Adrenal gland (tissue), 5 donors: ENCODE results near the gene PRKCA.
"Not testable (repeated sequence)": the region's sequence is repeated elsewhere in the genome, so short reads cannot be mapped to it uniquely, and the experiment has no call there.

Experiments
- POLR2A ChIP-seq, 2 donors: fragments of 450-650 bp; IDR thresholded peaks; one replicate each; pipeline ENCODE4 v1.6.1; 2017; ENCODE audit warnings: antibody characterized with exemption in 2 of 2, mild to moderate bottlenecking in 2 of 2, moderate library complexity in 1 of 2
- TF ChIP-seq, protein P1 (sequence below), 6 experiments: fragments of 450-650 bp in 4 of 6; fragments of 200-600 bp in 2 of 6; sonication (generic) in 1 of 6; IDR thresholded peaks; 1 replicate in 5 of 6; 2 replicates in 1 of 6; pipeline versions ENCODE4 v1.5.1 to v1.8.0; 2016 to 2021; ENCODE audit warnings: antibody characterized with exemption in 6 of 6, mild to moderate bottlenecking in 2 of 6, moderate library complexity in 1 of 6
- donor health status: DM: no; HTN: no; CAD: no.

- TF ChIP-seq, protein P1, sequence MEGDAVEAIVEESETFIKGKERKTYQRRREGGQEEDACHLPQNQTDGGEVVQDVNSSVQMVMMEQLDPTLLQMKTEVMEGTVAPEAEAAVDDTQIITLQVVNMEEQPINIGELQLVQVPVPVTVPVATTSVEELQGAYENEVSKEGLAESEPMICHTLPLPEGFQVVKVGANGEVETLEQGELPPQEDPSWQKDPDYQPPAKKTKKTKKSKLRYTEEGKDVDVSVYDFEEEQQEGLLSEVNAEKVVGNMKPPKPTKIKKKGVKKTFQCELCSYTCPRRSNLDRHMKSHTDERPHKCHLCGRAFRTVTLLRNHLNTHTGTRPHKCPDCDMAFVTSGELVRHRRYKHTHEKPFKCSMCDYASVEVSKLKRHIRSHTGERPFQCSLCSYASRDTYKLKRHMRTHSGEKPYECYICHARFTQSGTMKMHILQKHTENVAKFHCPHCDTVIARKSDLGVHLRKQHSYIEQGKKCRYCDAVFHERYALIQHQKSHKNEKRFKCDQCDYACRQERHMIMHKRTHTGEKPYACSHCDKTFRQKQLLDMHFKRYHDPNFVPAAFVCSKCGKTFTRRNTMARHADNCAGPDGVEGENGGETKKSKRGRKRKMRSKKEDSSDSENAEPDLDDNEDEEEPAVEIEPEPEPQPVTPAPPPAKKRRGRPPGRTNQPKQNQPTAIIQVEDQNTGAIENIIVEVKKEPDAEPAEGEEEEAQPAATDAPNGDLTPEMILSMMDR (IDR thresholded peaks at IDR 0.05), result not testable (repeated sequence)
- TF ChIP-seq POLR2A (IDR thresholded peaks at IDR 0.05), result not testable (repeated sequence)
Observed at GRCh38 chr17:66342263-66342662, 39.9 kb downstream of the PRKCA start.
